Spleen (tissue), 11 donors: Measurements from ENCODE around the gene DNAL4. TPM values are rescaled to one million over a fixed set of nuclear protein-coding genes. Genes with fewer than 3 reads are reported as not detected.
A peak's percentile ranks its signal among the peaks of the same experiment; 100 is the strongest.

Experiments used
- DNase-seq: peaks from one replicate; pipeline ENCODE4 v3.0.0-alpha.2; 2020
- H3K27ac ChIP-seq, 8 donors: fragments of 200-600 bp; sonication (generic) in 7 of 8; 1 replicate in 4 of 8; 2 replicates in 4 of 8; pipeline versions ENCODE4 v1.5.0 to v1.8.0; 2016 to 2021; ENCODE audit warnings: inconsistent platforms in 4 of 8, mild to moderate bottlenecking in 4 of 8, moderate library complexity in 1 of 8
- H3K27me3 ChIP-seq, 7 donors: fragments of 200-600 bp; sonication (generic) in 6 of 7; replicated peaks in 1 of 7; 1 replicate in 4 of 7; 2 replicates in 3 of 7; pipeline versions ENCODE4 v1.5.0 to v1.8.0; 2016 to 2021; ENCODE audit warnings: inconsistent platforms in 3 of 7, mild to moderate bottlenecking in 1 of 7
- H3K36me3 ChIP-seq, 6 donors: fragments of 200-600 bp; sonication (generic) in 5 of 6; 1 replicate in 4 of 6; 2 replicates in 2 of 6; pipeline versions ENCODE4 v1.5.0 to v1.8.0; 2016 to 2021; ENCODE audit warnings: inconsistent platforms in 2 of 6
- H3K4me1 ChIP-seq, 6 donors: fragments of 200-600 bp; sonication (generic) in 5 of 6; 1 replicate in 3 of 6; 2 replicates in 3 of 6; pipeline versions ENCODE4 v1.5.0 to v1.8.0; 2016 to 2021; ENCODE audit warnings: inconsistent platforms in 3 of 6
- H3K4me3 ChIP-seq, 8 donors: fragments of 200-600 bp; sonication (generic) in 7 of 8; 1 replicate in 4 of 8; 2 replicates in 4 of 8; pipeline versions ENCODE4 v1.5.0 to v1.8.0; 2016 to 2021; ENCODE audit warnings: inconsistent platforms in 4 of 8, mild to moderate bottlenecking in 4 of 8, moderate library complexity in 2 of 8
- H3K9me3 ChIP-seq, 8 donors: fragments of 200-600 bp; sonication (generic) in 7 of 8; 1 replicate in 4 of 8; 2 replicates in 4 of 8; pipeline versions ENCODE4 v1.5.0 to v1.8.0; 2016 to 2021; ENCODE audit warnings: inconsistent platforms in 4 of 8
- CTCF ChIP-seq, 11 experiments: fragments of 200-600 bp in 7 of 11; fragments of 450-650 bp in 4 of 11; sonication (generic) in 4 of 11; IDR thresholded peaks in 8 of 11; conservative IDR thresholded peaks in 3 of 11; 1 replicate in 7 of 11; 2 replicates in 4 of 11; pipeline versions ENCODE4 v1.4.0 to v1.8.0; 2016 to 2021; ENCODE audit warnings: antibody characterized with exemption in 11 of 11, inconsistent platforms in 4 of 11, mild to moderate bottlenecking in 1 of 11
- POLR2A ChIP-seq, 3 donors: fragments of 450-650 bp; IDR thresholded peaks; one replicate each; pipeline ENCODE4 v1.5.1; 2017; ENCODE audit warnings: antibody characterized with exemption in 3 of 3, mild to moderate bottlenecking in 1 of 3
- POLR2AphosphoS5 ChIP-seq, 3 donors: sonication (generic); formaldehyde crosslinking; IDR thresholded peaks; one replicate each; pipeline ENCODE4 v1.5.1; 2017; ENCODE audit warnings: antibody characterized with exemption in 3 of 3
- WGBS, 5 donors: extraction: QIAGEN DNeasy Blood & Tissue Kit in 3 of 5; methylation state at CpG; one replicate each; pipeline versions ENCODE4 v1.1.5 to v1.1.7; 2013 to 2018; 5-methylcytosine and 5-hydroxymethylcytosine counted together
- intact Hi-C: fragments of 100-400 bp; cut with DNase I; formaldehyde crosslinking; loops from one replicate; pipeline ENCODE4 v1.15.0; 2023; ENCODE audit warnings: low total_unique reads
- polyA plus RNA-seq, 3 donors: library from polyadenylated mRNA; stranded (reverse); fragments of 200-250 nt; gene quantifications; one replicate each; pipeline ENCODE4 v1.2.1, GENCODE V29; 2013
- total RNA-seq, 7 donors: library from RNA; depleted of rRNA in 3 of 7; stranded (reverse); fragments of >200 nt in 3 of 7; fragmentation: NEBNext Ultra II Directional in 4 of 7; extraction: Animal tissue kit (Norgen Biotek cat#: 25700) in 4 of 7; gene quantifications; one replicate each; pipeline versions ENCODE4 v1.1.0 to v1.2.1, GENCODE V29; 2016 to 2021
- donor health status: healthy with polysubstance abuse.
- donor health status: DM: no; HTN: no; CAD: no; lungs with moderate emphysema.
- donor health status: DM: no; HTN: no; CAD: no.
- donor health status: Bipolar disorder and iron deficiency.
- donor health status: healthy.
- donor health status: DM: no; HTN: no; CAD: no.
- donor health status: DM: yes; HTN: yes; CAD: no.

Gene DNAL4
- total and polyA plus RNA-seq, 10 donors, result 8.6 to 17.6 (median 12.5) TPM

- no peaks in the 10 kb centered on the region for H3K27me3 ChIP-seq
- WGBS, 5 donors, result 8 to 12% (median 9%) methylated on average over 12 of the region's 12 CpGs
- peaks cover 49 to 93% (median 82%) of the 10 kb centered on the region in 6 donors for H3K4me1 ChIP-seq
- H3K9me3 ChIP-seq, result no peaks in the 10 kb centered on the region
- peak overlapping the region; percentile 63 to 97 (median 84) for H3K4me3 ChIP-seq
- H3K36me3 ChIP-seq, result peaks cover 4 to 46% (median 34%) of the 10 kb centered on the region in 6 donors
- no peak for DNase-seq
- intact Hi-C loops, result no loop called here
- H3K27ac ChIP-seq, result peak overlapping the region; percentile 90 to 100 (median 97)
- no peak for TF ChIP-seq CTCF (IDR thresholded peaks at IDR 0.05 in 8 of 11, conservative IDR thresholded peaks at IDR 0.05 in 3 of 11)
- peak in 1 of 3 donors; percentile 50 for TF ChIP-seq POLR2AphosphoS5 (IDR thresholded peaks at IDR 0.05)
Observed at GRCh38 chr22:38753948-38754750, 39.8 kb downstream of the DNAL4 start.

GRCh38 chr22:38751422-38752346 is 42.3 kb downstream of the DNAL4 start:
- DNase-seq, result peak; percentile 95

DNA sequence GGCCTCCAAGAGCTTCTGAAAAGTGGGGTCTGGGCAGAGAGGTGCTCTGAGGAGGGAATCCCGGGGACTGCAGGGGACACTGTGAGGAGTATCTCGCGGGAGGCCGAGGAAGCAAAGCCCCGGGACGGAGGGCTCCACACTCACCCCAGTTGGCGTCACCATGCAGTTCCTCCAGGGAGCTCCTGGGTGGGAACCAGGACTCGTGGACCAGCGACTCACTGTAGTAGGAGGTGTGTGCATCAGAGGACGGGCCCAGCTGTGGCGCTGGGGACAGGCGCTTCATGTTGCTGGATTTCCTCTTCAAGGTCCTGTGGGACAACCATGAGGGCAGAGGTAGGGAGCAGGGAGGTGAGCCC is 42.9 kb downstream of the DNAL4 start:
- intact Hi-C loops, result no loop called here
- Histone ChIP-seq H3K27ac (peak overlapping the region; percentile 80 to 100 (median 97)), H3K4me3 (peak overlapping the region in 6 of 8 donors; percentile 24 to 97 (median 30)), H3K27me3 (no peaks in the 10 kb centered on the region), H3K4me1 (peaks cover 33 to 78% (median 53%) of the 10 kb centered on the region in 6 donors), H3K36me3 (peaks cover 8 to 77% (median 65%) of the 10 kb centered on the region in 6 donors), H3K9me3 (no peaks in the 10 kb centered on the region)
- TF ChIP-seq CTCF (IDR thresholded peaks at IDR 0.05 in 8 of 11, conservative IDR thresholded peaks at IDR 0.05 in 3 of 11), result no peak
- no peak for TF ChIP-seq POLR2AphosphoS5 (IDR thresholded peaks at IDR 0.05)
- TF ChIP-seq POLR2A (IDR thresholded peaks at IDR 0.05), result no peak
- 51 to 70% (median 59%) methylated on average over 3 to 12 of the region's 12 CpGs for WGBS, 5 donors
- peak; percentile 81 for DNase-seq

More at GRCh38 chr22:38751422-38752346, 42.3 kb downstream of the DNAL4 start:
- H3K27ac ChIP-seq, result peak overlapping the region; percentile 80 to 100 (median 97)
- H3K4me3 ChIP-seq, result peak overlapping the region in 7 of 8 donors; percentile 20 to 97 (median 28)
- H3K4me1 ChIP-seq, result peaks cover 37 to 85% (median 60%) of the 10 kb centered on the region in 6 donors
- peaks cover 8 to 71% (median 59%) of the 10 kb centered on the region in 6 donors for H3K36me3 ChIP-seq
- no peak for TF ChIP-seq POLR2A (IDR thresholded peaks at IDR 0.05)
- TF ChIP-seq POLR2AphosphoS5 (IDR thresholded peaks at IDR 0.05), result peak; percentile 77 to 88 (median 82)
- peak in 1 of 11 experiments; percentile 16 for TF ChIP-seq CTCF (IDR thresholded peaks at IDR 0.05 in 8 of 11, conservative IDR thresholded peaks at IDR 0.05 in 3 of 11)
- intact Hi-C loops, result no loop called here
- 15 to 26% (median 22%) methylated on average over 22 to 24 of the region's 24 CpGs for WGBS, 5 donors
- no peaks in the 10 kb centered on the region for H3K27me3 ChIP-seq
- no peaks in the 10 kb centered on the region for H3K9me3 ChIP-seq
